NAMALWA (cell line): ENCODE results near the gene SEMA3E.
"Not testable (repeated sequence)": the region's sequence is repeated elsewhere in the genome, so short reads cannot be mapped to it uniquely, and the experiment has no call there.

Experiments
- DNase-seq: peaks from one replicate; pipeline ENCODE4 v3.0.0-alpha.2; 2015; ENCODE audit warnings: low spot score

SEMA3E gene

DNA sequence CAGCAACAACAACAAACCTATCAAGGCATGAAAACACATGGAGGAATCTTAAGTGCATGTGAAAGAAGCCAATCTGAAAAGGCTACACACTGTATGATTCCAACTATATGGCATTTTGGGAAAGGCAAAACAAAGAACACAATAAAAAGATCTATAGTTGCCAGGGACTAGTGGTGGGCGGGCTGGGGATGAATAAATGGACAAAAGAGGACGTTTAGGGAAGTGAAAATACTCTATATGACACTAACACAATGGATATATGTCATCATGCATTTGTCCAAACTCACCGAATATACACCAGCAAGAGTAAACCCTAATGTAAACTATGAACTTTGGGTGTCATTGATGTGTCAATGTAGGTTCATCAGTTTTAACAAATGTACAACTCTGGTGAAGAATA, 89.1 kb downstream of the SEMA3E start:
- no peak for DNase-seq

DNA sequence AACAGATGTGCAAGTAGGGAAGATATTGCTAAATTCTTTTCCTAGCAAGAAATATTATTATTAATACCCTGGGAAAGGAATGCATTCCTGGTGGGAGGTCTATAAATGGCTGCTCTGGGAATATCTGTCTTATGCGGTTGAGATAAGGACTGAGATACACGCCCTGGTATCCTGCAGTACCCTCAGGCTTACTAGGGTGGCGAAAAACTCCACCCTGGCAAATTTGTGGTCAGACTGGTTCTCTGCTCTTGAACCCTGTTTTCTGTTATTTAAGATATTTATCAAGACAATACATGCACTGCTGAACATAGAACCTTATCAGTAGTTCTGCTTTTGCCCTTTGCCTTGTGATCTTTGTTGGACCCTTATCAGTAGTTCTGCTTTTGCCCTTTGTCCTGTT, 96.4 kb downstream of the SEMA3E start:
- not testable (repeated sequence) for DNase-seq

DNA sequence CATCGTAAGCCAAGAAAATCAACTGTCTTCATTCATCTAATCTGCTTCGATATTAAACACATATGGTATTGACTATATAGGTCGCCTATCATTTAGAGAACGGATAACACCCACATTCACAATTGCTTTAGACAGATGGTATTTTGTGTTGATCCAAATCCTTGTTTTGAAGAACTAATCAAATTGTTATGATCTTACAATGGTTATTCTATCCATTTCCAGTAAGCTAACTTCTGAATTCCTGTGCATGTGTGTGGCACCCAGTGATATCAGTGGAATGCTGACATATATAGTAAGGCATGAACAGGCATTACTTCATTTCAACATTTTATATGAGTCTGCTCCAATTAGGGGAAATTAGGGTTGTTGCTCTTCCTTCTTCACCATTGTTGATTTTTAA, 98.8 kb downstream of the SEMA3E start:
- DNase-seq, result no peak

DNA sequence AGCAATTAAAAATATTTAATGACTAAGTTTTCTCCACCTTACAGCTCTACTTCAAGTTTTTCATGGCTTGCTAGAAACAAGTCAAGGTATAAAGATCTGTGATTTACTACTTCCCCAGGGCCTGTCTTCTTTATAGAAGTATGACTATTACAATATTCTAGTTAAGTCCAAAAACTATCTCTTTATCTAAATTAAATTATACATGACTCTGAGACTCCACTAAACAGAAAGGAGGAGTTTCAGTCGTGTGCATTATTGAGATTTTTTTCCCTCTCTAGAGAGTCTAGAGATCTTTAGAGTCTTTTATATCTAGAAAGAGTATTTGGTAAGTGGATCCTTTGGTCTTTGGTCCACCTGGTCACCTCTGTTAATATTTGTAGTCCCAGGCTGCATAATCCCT, 100.7 kb downstream of the SEMA3E start:
- no peak for DNase-seq

DNA sequence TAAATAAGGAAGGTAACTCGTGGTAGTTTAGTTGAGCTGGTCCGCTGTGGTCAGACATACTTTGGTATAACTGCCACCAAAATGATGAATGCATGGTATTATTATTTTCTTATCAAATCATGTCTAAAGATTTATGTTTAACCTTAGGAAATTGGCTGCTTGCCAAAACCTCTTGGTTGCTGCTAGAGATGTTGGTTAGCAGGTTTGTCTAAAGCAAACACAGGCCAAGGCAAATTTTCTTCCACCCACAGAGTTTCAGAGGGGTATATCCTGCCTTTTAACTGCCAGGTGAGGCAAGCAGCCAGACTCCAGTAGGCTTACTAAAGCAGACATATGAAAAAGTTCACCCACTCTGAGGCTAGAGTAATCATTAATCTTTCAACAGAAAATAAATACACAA, 101.4 kb downstream of the SEMA3E start:
- DNase-seq, result peak; percentile 29

DNA sequence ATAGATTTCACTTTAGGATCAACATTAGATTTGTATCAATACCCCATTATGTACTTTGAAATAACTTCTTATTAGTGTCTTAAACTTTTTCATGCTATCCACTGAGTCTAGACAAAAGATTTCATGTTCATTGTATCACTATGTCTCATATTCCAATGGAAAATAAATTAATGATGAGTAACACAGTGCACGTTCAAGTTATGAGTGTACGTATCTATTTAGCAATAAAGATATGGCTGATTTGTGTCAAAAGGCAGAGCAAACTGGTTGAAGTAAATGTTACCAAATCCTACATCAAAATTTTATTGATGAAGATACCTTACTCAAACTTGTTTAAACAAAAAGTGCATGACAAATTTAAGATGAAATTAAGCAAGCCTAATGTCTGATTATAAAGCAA, 102.4 kb downstream of the SEMA3E start:
- DNase-seq, result no peak

DNA sequence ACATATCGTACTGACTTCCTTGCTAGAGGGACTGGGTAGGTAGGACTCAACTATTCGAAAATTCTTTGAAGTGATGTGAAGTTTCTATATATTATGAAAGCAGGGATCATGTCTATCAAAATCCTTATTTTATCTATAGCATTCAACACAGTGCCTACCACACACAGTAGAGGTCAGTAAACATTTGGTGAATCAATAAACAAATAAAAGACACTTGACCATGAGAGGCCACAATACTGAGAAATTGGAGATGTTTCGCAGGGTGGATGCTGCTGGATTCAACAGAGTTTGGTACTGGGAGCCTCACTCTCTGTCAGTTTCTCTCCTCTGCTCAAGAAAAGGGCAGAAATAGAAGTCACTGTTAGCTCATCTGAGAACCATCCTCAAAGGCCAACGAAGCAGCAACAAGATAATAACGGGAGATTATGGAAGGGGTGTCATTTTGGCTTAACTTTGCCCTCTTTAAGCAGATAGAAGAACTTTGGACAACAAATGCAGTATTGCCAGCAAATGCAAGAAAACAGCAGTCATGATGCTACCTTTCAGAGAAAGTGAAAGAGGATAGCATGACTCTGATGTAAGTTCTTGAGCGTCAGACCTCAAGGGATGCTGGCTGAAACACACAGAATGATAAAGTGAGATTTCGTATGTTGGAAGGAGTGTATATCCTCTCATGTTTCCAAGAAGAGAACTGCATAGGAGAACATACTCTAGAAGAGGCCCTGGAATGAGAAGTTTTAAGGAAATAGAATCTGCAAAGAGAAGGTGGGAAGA, 107.6 kb downstream of the SEMA3E start:
- no peak for DNase-seq

DNA sequence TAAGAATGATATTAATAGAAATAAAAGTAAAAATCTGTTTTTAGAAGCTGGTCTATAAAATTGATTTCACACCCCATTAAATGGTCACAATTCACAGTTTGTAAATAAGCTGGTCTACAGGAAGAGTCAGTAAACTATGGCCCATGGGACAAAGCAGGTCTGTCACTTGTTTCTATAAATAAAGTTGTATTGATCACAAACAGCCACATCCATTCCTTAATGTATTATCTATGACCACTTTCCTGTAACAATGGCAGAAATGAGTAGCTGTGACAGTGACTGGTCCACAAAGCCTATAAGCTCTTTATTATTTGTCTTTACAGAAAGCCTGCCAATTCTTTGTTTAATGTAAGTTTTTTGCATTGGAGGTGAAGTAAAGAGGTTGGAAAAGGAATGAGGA, 114.5 kb downstream of the SEMA3E start:
- DNase-seq, result no peak

DNA sequence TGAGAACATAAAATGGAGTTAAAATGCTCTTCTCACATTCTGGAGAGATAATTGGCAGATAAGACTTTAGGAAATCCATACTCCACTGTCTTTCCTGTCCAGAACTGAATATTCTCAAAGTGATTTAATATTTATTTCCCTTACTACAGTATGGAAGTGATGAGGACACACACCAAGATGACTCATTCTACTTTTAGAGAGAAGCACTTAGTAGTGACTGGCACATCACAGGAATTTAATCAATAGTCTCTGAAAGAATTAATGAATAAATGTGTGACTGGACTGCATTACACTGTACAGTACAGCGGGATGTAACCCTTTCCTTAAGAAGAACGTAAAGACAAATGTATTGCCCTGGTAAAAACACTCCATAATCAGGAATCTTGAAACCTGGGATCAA, 116.7 kb downstream of the SEMA3E start:
- no peak for DNase-seq

DNA sequence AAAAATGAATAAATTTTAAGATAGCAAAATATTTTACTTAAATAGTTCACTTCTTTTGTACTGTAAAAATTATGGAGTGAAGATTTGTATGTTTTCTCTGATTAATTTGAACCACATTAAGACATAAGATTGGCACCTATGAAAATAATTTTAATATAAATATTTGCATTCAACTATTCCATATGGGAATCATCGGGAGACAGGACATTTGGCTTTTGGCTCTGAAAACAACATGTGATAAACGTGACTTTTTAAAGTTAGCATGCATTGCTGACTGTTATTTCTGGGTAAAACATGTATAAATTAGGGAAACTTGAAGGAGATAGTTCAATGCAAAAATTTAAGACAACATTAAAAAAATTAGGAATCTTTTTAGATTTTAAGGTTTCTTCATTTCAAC, 117.2 kb downstream of the SEMA3E start:
- no peak for DNase-seq

DNA sequence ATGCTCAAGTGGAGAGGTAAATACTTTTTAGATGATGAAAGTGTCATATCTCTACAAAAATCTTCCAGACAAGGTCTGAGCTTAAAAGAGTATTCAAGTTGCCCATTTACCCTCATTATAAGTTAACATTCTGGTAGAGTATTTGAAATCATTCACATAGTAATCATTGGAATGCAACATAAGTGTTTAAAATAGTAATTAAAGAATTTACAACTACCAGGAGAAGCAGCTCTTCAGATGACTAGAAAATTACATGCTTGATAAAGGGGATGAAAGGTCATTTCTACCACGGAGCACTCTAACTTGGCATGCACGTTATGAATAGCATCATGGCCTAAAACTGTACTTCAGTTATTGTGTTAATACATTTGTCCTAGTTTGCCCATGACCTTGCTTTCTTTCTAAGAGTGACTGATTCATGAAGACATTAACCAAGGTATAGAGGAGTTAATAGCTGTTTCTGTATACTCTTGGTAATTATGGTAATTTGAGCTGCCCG, 120.0 kb downstream of the SEMA3E start:
- no peak for DNase-seq

DNA sequence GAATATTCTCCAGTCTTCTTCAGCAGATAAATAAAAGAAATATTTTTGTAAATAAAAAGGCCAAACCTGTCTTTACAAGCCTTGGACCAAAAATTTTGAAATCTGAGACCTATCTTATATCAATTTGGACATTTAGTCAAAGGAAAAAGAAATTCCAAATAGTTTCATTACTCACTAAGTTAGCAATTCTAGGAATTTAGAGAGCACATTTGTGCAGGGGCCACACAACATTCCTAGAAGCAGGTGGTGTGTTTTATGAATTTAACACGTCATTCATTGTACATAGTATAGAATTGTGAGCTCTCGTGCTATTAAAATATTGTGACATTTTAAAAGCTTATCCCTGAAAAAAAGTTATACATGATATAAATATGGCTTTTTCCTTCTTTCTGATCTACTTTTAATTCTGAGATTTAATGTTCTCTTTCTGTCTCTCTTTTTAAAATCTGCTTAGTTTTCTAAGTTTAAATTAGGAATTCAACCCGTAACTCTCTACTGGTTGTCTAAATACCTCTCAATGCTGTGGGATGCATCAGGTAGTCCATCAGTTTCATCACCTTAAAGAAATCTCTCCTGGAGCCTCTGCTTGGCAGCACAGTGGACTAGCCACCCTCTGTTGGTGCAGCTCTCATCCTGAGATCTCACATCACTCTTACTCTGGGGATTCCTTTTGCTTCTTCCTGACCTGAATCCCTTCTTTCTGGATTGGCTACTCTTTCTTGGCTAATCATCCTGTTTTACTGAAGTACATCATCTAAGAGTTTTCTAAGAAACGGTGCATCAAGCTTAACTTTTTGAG, 124.5 kb downstream of the SEMA3E start:
- DNase-seq, result no peak

DNA sequence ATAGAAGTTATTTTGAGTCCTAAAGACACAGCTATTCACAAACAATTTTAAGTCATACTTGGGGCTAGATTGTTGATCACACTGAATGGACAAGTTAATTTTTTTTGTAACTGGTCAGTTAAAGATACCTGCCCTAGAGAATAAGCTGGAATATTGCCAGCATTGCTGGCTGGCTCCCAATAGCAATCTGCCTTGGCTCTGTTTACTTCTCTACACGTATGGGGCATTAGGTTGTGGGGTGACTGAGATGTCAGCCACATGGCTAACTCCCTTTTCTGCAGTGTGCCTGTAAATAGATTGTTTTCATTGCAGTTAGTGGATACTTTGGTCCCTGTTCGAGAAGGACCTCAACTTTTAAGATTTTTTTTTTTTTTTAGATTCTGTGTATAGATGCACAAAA, 128.2 kb downstream of the SEMA3E start:
- DNase-seq, result no peak

DNA sequence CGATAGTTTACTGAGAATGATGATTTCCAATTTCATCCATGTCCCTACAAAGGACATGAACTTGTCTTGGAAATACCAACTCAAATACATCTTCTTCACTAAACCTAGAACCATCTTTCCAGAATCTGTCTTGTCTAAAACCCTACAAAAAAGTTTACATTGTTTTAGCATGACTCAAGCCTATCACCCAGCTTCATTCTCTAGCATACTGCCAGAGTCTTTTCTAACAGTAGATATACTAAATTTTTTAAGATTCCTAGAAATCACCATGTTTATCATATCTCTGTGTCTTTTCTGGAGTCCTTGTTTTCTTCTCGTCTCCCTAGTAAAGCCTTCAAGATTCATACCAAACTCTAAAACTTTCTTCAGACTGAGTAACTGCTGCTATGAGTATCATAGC, 129.7 kb downstream of the SEMA3E start:
- DNase-seq, result no peak

DNA sequence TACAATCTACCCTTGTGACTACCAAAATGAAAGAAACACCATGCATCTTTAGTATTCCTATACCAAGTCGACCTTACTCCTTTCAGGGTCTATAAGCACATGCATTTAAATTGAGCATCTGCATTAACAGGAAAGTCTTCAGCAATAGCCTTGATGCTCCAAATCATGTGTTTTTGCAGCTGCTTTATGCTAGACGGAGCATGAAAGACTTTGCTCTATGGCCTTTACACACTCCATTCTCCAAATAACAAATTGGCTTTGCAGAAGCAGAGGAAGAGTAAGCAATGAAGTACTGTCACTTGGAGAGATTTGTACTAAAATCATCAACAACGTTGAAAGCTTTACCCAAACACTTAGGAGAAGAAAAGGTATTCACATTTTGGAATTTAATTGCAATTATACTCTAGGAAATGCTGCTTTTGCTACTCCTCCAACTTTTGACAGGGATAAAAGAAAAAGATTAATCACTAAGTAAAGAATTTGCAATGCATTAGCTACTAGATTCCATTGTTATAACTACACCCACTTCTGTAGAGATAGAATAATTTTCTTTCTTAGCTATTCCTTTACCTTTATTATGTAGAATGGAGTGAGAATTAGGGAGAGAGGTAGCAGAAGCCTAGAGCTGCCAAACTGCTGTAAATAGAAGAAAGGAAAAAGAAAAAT, 131.8 kb downstream of the SEMA3E start:
- DNase-seq, result peak; percentile 51

DNA sequence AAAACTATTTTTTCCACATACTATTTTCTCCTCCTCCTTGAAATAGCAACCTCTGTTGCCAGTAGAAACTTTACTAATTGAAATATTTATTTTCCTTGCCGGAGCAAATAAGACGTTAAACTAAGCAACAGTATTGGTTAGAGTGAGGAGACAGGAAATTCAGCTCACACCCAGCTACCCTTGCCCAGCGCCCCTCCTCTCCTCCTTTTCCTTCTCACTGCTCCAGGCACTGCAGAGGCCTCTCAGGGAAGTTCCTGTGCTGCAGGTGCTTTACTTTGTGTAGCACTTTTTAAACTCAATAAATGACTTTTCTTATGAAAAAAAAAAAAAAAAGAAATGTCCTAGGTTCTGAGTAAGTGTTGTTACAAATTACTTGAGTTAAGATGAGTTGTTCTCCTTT, 134.0 kb downstream of the SEMA3E start:
- no peak for DNase-seq

DNA sequence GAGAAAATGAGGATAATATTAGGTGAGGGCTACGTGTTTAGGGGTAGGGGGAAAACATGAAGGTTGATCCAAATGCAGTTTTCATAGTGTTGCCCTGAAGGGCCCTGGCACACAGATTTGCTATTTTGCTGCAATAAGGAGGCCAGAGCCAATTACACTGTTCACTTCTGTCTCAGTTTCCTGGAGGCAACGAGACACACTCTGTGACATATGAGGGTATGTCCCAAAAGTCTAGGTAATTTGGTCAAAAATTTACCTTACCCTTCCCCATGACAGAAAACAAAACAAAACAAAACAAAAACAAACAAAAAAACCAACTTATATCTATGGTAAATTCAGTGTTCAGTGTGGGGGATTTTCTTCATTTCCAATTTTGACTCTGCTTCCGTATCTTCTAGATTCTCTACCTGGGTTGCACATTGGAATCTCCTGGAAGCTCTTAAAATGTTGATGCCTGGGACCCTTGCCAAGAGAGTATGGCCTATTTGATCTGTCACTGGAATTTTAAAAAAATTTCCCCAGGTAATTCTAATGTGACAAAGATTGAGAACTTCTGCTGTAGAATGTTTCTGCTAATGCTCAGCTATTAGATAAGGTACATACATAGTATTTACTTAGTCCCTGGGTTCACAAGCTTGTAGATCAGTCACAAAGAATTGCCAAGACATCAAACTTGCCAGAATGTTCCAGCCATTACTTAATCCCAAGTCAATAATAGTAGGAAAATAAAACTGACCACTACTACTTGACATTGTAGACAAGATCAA, 139.5 kb downstream of the SEMA3E start:
- DNase-seq, result no peak

DNA sequence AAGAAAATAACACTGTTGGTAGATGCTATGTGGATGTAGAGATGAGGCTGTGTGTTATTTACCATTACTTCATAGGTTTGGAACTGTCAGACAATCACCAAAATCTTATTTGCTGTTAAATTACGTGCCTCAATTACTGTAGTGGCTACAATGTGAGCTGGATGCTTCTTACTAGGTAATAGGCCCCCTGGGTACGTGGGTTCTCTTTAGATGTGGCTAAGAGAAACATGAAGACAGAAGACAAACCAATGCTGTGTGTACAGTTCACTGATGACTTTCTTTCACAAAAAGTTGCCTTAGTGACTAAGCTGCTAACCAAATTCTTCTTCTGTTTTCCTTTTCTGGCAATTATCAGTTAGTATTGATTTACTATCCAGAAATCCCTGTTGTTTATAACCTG, 144.6 kb downstream of the SEMA3E start:
- DNase-seq, result no peak

DNA sequence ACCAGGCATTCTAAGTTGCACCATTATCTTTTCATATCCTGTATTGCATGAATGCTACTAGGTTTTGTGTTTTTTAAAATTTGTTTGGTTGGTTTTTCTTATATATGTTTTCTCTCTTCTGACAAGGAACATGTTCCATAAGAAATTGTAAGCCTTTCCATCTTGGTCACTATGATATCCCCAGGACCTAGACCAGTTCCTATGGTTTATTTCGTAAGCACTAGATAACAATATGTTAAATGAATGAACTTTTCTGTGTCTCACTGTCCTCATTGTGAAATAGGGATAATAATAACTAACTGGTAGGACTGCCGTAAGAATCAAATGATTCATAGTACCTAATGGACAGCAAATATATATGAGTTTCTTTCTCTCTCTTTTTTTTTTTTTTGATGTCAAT, 146.3 kb downstream of the SEMA3E start:
- DNase-seq, result no peak

DNA sequence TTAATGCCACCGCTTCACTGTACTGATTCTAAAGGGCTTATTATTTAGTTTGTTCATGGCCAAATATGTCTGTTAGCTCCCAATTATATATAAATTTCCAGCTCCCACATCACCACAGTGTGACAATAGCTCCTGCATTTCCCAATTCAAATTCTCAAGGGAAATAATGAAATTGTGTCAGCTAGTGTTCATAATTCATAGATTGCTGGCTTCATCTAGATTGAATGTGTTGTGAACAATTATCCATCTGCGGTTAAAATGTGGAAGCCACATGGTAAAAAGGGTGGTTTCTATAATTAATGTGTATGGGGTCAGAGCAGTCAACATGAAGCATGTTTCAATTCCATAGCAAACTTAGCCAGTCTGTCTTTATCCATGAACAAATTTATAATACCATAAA, 154.3 kb downstream of the SEMA3E start:
- DNase-seq, result no peak

DNA sequence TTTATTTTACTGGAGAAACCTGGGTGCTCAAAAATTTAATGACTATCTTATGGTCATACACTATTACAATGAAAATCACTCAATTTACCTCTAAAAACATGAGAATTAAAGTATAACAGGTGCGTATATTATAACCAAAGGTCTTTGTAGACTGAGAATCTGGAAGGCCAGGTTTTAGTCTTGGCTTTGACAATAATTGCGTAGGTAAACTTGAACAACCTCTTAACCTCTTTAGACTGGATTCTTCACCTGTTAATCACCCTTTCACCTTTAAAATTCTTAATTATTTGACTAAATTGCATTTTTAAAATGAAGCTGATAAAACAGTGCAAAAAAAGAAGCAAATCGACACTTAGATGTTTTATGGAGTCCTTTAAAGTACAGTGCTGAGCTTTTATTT, 156.1 kb downstream of the SEMA3E start:
- DNase-seq, result no peak

DNA sequence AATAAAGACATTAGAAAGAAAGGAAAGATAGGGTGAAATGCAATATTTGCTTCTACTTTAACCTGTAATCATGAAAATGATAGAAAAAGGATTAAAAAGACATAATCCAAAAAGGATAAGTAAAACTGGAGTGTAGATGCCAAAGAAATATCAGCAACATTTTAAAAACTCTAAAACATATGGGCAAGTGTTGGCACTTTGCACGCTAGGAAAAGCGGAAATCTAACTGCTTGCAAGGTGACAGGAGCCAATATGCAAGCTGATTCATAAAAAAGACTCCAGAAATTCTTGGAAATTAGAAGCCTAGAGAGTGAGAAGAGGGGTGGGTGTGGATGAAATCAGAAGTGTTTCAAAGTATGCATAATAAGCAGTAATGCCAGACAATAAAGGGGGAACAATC, 161.1 kb downstream of the SEMA3E start:
- DNase-seq, result no peak
